Measurements from ENCODE around the gene PTPN13.

Gene PTPN13

GRCh38 chr4:86762649-86763048, 168.5 kb downstream of the PTPN13 start:
- CTCF ChIA-PET, result interaction anchor here (0.7 to 0.9 kb wide), 2 partner anchors 208 to 1088 kb away, joined by 3 to 4 read pairs; no protein-coding TSS in a partner anchor
- H3K27ac ChIP-seq, result no peak overlapping the region
- DNase-seq (ENCODE audit: low spot score), result no peak
- POLR2A ChIA-PET (ENCODE audit: low non-redundant PET), result no interaction called here
- TF ChIP-seq, protein P1, sequence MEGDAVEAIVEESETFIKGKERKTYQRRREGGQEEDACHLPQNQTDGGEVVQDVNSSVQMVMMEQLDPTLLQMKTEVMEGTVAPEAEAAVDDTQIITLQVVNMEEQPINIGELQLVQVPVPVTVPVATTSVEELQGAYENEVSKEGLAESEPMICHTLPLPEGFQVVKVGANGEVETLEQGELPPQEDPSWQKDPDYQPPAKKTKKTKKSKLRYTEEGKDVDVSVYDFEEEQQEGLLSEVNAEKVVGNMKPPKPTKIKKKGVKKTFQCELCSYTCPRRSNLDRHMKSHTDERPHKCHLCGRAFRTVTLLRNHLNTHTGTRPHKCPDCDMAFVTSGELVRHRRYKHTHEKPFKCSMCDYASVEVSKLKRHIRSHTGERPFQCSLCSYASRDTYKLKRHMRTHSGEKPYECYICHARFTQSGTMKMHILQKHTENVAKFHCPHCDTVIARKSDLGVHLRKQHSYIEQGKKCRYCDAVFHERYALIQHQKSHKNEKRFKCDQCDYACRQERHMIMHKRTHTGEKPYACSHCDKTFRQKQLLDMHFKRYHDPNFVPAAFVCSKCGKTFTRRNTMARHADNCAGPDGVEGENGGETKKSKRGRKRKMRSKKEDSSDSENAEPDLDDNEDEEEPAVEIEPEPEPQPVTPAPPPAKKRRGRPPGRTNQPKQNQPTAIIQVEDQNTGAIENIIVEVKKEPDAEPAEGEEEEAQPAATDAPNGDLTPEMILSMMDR (conservative IDR thresholded peaks at IDR 0.05; ENCODE audit: low read depth), result no peak

- ChIA-PET POLR2A (ENCODE audit: low non-redundant PET) (no interaction called here), CTCF (no interaction called here)
- H3K27ac ChIP-seq, result no peak overlapping the region
- TF ChIP-seq, protein P1 (conservative IDR thresholded peaks at IDR 0.05; ENCODE audit: low read depth), result no peak
- no peak for DNase-seq (ENCODE audit: low spot score)
These were observed 175.7 kb downstream of the PTPN13 start for GRCh38 chr4:86769794-86770193.

DNA sequence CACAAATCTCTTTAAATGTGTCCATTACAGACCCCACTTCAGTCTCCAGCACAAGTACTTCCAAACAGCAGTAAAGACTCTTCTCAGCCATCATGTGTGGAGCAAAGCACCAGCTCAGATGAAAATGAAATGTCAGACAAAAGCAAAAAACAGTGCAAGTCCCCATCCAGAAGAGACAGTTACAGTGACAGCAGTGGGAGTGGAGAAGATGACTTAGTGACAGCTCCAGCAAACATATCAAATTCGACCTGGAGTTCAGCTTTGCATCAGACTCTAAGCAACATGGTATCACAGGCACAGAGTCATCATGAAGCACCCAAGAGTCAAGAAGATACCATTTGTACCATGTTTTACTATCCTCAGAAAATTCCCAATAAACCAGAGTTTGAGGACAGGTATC, 177.0 kb downstream of the PTPN13 start:
- POLR2A ChIA-PET (ENCODE audit: low non-redundant PET), result no interaction called here

DNA sequence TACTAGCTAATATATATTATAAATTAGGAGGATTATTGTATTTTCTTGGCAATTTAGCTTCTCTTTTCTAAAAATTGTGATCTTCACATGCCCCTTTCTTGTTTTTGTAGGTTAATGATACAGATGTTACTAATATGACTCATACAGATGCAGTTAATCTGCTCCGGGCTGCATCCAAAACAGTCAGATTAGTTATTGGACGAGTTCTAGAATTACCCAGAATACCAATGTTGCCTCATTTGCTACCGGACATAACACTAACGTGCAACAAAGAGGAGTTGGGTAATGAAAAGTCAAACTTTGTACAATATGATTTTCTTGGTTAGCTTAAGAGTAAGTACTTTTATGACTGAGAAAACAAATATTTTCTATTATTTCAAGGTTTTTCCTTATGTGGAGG, 180.9 kb downstream of the PTPN13 start:
- POLR2A ChIA-PET (ENCODE audit: low non-redundant PET), result no interaction called here
- CTCF ChIA-PET, result no interaction called here
- DNase-seq (ENCODE audit: low spot score), result no peak
- H3K27ac ChIP-seq, result no peak overlapping the region
- TF ChIP-seq, protein P1 (conservative IDR thresholded peaks at IDR 0.05; ENCODE audit: low read depth), result no peak

More for the DNA sequence above, 177.0 kb downstream of the PTPN13 start:
- no peak for DNase-seq (ENCODE audit: low spot score)
- TF ChIP-seq, protein P1 (conservative IDR thresholded peaks at IDR 0.05; ENCODE audit: low read depth), result no peak
- H3K27ac ChIP-seq, result no peak overlapping the region
- CTCF ChIA-PET, result no interaction called here

- TF ChIP-seq, protein P1 (conservative IDR thresholded peaks at IDR 0.05; ENCODE audit: low read depth), result no peak
- CTCF ChIA-PET, result no interaction called here
These were observed 184.1 kb downstream of the PTPN13 start for GRCh38 chr4:86778175-86778574.

GRCh38 chr4:86788826-86789225, 194.7 kb downstream of the PTPN13 start:
- ChIA-PET CTCF (no interaction called here), POLR2A (ENCODE audit: low non-redundant PET) (no interaction called here)
- no peak overlapping the region for H3K27ac ChIP-seq
- no peak for DNase-seq (ENCODE audit: low spot score)
- TF ChIP-seq, protein P1 (conservative IDR thresholded peaks at IDR 0.05; ENCODE audit: low read depth), result no peak

More at GRCh38 chr4:86778175-86778574, 184.1 kb downstream of the PTPN13 start:
- H3K27ac ChIP-seq, result no peak overlapping the region
- POLR2A ChIA-PET (ENCODE audit: low non-redundant PET), result no interaction called here
- no peak for DNase-seq (ENCODE audit: low spot score)

DNA sequence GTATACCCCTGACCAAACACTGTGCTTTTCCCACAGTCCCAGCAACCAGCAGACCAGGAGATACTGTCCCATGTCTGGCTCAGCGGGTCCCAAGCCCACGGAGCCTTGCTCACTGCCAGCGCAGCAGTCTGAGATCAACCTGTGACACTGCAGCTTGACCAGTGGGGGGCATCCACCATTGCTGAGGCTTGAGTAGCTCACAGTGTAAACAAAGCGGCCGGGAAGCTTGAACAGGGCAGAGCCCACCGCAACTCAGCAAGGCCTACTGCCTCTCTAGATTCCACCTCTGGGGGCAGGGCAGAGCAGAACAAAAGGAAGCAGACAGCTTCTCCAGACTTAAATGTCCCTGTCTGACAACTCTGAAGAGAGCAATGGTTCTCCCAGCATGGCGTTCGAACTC, 197.0 kb downstream of the PTPN13 start:
- ChIA-PET POLR2A (ENCODE audit: low non-redundant PET) (no interaction called here), CTCF (no interaction called here)
- no peak for DNase-seq (ENCODE audit: low spot score)
- TF ChIP-seq, protein P1 (conservative IDR thresholded peaks at IDR 0.05; ENCODE audit: low read depth), result no peak
- no peak overlapping the region for H3K27ac ChIP-seq

All from RWPE1 (cell line).